Measurements from ENCODE around the gene ADARB1. TPM values are rescaled to one million over a fixed set of nuclear protein-coding genes. Genes with fewer than 3 reads are reported as not detected.

Gene ADARB1
- polyA plus RNA-seq, 1 experiment = 25.3 TPM

- no peak overlapping the region for H3K4me3 ChIP-seq (ENCODE audit: low read depth, low read length)
- no peak overlapping the region for H3K27ac ChIP-seq (ENCODE audit: low read depth, low read length)
- peaks cover 9% of the 10 kb centered on the region for H3K9me3 ChIP-seq (ENCODE audit: control insufficient read depth, insufficient read depth, low read length)
- DNase-seq (ENCODE audit: low read depth, low spot score) = no peak
- CTCF ChIA-PET = no interaction called here
- H3K27me3 ChIP-seq (ENCODE audit: control insufficient read depth, insufficient read depth, low read length) = no peaks in the 10 kb centered on the region
- POLR2A ChIA-PET = interaction anchor here (1.4 kb wide), 1 partner anchor 21 kb away, joined by 4 read pairs; no protein-coding TSS in a partner anchor
- no peak for TF ChIP-seq CTCF (IDR thresholded peaks at IDR 0.05; ENCODE audit: low read depth, low read length)
Measured at GRCh38 chr21:45029298-45029947, 45.0 kb upstream of the ADARB1 start.

- Histone ChIP-seq H3K27me3 (ENCODE audit: control insufficient read depth, insufficient read depth, low read length) (no peaks in the 10 kb centered on the region), H3K27ac (ENCODE audit: low read depth, low read length) (no peak overlapping the region), H3K9me3 (ENCODE audit: control insufficient read depth, insufficient read depth, low read length) (peaks cover 15% of the 10 kb centered on the region), H3K4me3 (ENCODE audit: low read depth, low read length) (no peak overlapping the region)
- POLR2A ChIA-PET = interaction anchor here (1.4 kb wide), 1 partner anchor 21 kb away, joined by 4 read pairs; no protein-coding TSS in a partner anchor
- no peak for DNase-seq (ENCODE audit: low read depth, low spot score)
- TF ChIP-seq CTCF (IDR thresholded peaks at IDR 0.05; ENCODE audit: low read depth, low read length) = no peak
- CTCF ChIA-PET = no interaction called here
Measured at GRCh38 chr21:45029948-45030681, 44.3 kb upstream of the ADARB1 start.

DNA sequence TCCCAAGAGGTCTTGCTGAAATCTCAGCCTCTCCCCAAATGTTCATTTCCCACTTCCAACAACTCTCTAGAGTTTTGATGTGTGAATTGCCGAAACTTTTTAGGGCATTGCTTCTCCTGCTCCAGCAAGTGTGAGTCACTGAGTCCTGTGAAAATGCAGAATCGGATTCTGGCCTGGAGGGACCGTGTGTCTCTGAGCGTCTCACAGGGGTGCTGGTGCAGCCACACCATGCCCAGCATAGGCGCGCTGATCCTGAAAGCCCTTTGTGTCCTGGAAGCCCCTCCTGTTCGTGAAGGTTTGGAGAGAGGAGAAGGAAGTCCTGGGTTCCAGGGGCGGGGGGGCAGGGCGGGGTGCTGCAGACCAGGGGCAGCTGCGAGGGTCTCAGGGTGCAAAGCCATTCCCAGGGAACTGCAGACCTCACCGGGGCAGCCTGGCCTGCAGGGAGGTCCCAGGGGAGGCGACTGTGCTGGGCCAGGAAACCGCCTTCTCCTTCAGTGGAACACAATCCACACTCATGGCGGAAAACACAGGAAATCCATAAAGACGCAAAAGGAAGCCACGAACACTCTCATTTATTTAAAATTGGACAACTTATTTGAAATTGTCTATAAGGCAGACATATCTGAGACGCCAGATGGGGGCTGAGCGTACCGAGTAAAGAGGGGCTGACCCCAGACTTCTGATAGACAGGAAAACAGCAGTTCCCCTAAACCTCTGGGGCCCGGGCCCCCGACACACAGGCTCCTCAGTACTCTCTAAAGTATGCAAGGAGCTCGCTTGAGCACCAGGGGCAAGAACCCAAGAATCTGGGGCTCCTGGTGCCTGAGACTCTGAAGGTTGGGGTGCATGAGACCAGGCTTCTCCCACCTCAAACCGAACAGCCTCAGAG lies 43.5 kb upstream of the ADARB1 start:
- Histone ChIP-seq H3K27me3 (ENCODE audit: control insufficient read depth, insufficient read depth, low read length) (no peaks in the 10 kb centered on the region), H3K27ac (ENCODE audit: low read depth, low read length) (no peak overlapping the region), H3K9me3 (ENCODE audit: control insufficient read depth, insufficient read depth, low read length) (peaks cover 20% of the 10 kb centered on the region), H3K4me3 (ENCODE audit: low read depth, low read length) (no peak overlapping the region)
- DNase-seq (ENCODE audit: low read depth, low spot score) = no peak
- ChIA-PET CTCF (no interaction called here), POLR2A (interaction anchor here (1.0 to 1.4 kb wide), 2 partner anchors 20 kb away, joined by 3 to 4 read pairs; no protein-coding TSS in a partner anchor)
- no peak for TF ChIP-seq CTCF (IDR thresholded peaks at IDR 0.05; ENCODE audit: low read depth, low read length)

DNA sequence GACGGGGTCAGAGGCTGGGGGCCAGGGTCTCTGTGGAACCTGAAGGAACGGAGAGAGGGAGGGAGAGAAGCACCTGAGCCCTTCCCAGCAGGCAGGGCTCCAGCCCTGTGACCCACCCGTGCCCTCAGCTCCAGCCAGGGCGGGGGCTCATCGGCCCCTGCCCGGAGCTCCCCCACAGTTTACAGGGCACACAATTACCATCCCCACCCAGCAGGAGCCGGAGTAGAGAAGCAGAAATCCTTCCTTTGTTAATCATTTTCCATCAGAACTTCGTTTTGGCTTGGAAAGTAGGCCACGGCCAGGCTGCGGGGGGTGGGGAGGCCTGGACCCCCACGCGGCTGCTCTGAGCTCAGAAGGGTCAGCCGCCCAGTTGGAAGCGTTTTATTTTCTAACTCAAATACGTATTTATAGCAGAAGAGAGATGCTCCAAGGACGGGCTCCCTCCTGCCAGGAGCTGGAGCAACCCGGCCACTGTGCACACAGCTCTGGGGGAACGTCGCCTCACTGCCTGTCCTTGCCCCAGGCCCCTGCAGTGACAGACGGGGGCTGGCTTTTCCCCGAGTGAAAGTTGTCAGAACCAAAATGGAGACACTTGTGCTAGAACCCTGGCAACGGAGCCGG lies 42.7 kb upstream of the ADARB1 start:
- TF ChIP-seq CTCF (IDR thresholded peaks at IDR 0.05; ENCODE audit: low read depth, low read length) = no peak
- no peak overlapping the region for H3K4me3 ChIP-seq (ENCODE audit: low read depth, low read length)
- no peak for DNase-seq (ENCODE audit: low read depth, low spot score)
- no peaks in the 10 kb centered on the region for H3K27me3 ChIP-seq (ENCODE audit: control insufficient read depth, insufficient read depth, low read length)
- peak overlapping the region; percentile 21 for H3K27ac ChIP-seq (ENCODE audit: low read depth, low read length)
- peaks cover 23% of the 10 kb centered on the region for H3K9me3 ChIP-seq (ENCODE audit: control insufficient read depth, insufficient read depth, low read length)
- POLR2A ChIA-PET = interaction anchor here (1.0 kb wide), 1 partner anchor 19 kb away, joined by 3 read pairs; no protein-coding TSS in a partner anchor
- CTCF ChIA-PET = no interaction called here

All from AG04450 (cell line).